Activated T-helper 17 cell treated with anti-CD3 and anti-CD28 coated beads, Interleukin-2, amount 50 U/mL, for 72 hours (primary cell): ENCODE results near the gene VPS72. TPM values are rescaled to one million over a fixed set of nuclear protein-coding genes. Genes with fewer than 3 reads are reported as not detected.
A peak's percentile ranks its signal among the peaks of the same experiment; 100 is the strongest.
"Not testable (repeated sequence)": the region's sequence is repeated elsewhere in the genome, so short reads cannot be mapped to it uniquely, and the experiment has no call there.

Experiments
- ATAC-seq: fragments of 150-1000 bp; cut with Tn5 transposase; replicated peaks from 2 replicates; pipeline ENCODE4 v1.10.0; 2021; ENCODE audit warnings: mild to moderate bottlenecking, moderate library complexity
- H3K27ac Mint-ChIP-seq: one replicate; pipeline ENCODE4 v1.8.0; 2022; ENCODE audit warnings: mixed read lengths
- H3K27me3 Mint-ChIP-seq: one replicate; pipeline ENCODE4 v1.8.0; 2022; ENCODE audit warnings: mixed read lengths
- H3K36me3 Mint-ChIP-seq: one replicate; pipeline ENCODE4 v1.8.0; 2022; ENCODE audit warnings: low read depth, mild to moderate bottlenecking, mixed read lengths
- H3K4me1 Mint-ChIP-seq: one replicate; pipeline ENCODE4 v1.8.0; 2022; ENCODE audit warnings: mixed read lengths
- H3K4me3 Mint-ChIP-seq: one replicate; pipeline ENCODE4 v1.8.0; 2022; ENCODE audit warnings: mild to moderate bottlenecking, mixed read lengths
- H3K9me3 Mint-ChIP-seq: one replicate; pipeline ENCODE4 v1.8.0; 2022; ENCODE audit warnings: mixed read lengths
- total RNA-seq, 2 donors: library from RNA; stranded (reverse); gene quantifications; one replicate each; pipeline ENCODE4 v1.2.3, GENCODE V29; 2022

Gene VPS72
- total RNA-seq, 2 donors from 2014 or later = 62.2 to 77.9 TPM

DNA sequence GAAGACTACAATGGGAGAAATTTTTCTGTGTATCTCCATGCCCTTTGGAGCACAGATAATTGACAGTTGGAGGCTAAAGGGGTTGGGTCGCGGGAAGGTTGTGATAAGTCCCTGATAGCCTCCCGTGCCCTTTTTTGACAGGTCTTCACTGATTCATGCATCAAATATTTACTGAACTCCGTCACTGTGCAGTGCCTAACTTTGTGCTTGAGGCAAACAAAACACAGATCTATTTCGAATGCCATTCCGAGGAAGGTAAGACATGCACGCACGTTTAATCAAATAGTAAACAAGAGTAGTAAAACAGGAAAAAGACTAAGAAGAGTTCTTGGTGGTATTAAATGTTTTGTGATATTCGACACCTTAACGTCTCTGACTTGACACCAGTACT is 7.9 kb upstream of the VPS72 start:
- H3K4me3 Mint-ChIP-seq = peak overlapping the region; percentile 100
- peaks cover 43% of the 10 kb centered on the region for H3K36me3 Mint-ChIP-seq
- H3K4me1 Mint-ChIP-seq = peaks cover 20% of the 10 kb centered on the region
- ATAC-seq = no peak
- peak overlapping the region; percentile 100 for H3K27ac Mint-ChIP-seq
- H3K9me3 Mint-ChIP-seq = no peaks in the 10 kb centered on the region
- no peaks in the 10 kb centered on the region for H3K27me3 Mint-ChIP-seq

DNA sequence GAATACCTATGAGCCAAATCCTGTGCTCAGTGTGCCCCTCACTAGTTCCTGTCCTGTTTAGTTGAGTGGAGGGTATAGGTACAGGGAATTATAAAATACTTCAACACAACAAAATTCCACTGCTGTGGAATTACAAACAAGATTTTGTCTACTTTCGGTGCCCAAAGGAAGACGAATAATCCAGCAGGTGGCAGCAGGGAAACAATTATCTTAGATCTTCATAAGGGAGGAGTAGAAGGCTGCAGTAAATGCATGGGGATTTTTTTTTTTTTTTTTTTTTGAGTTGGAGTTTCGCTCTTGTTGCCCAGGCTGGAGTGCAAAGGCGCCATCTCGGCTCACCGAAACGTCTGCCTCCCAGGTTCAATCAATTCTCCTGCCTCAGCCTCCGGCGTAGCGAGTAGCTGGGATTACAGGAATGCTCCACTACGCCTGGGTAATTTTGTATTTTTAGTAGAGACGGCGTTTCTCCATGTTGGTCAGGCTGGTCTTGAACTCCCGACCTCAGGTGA is 6.3 kb upstream of the VPS72 start:
- Mint-ChIP-seq H3K4me3 (peak overlapping the region; percentile 60), H3K27ac (peak overlapping the region; percentile 46), H3K9me3 (no peaks in the 10 kb centered on the region), H3K4me1 (peaks cover 20% of the 10 kb centered on the region), H3K36me3 (peaks cover 30% of the 10 kb centered on the region), H3K27me3 (no peaks in the 10 kb centered on the region)
- peak; percentile 34 for ATAC-seq

DNA sequence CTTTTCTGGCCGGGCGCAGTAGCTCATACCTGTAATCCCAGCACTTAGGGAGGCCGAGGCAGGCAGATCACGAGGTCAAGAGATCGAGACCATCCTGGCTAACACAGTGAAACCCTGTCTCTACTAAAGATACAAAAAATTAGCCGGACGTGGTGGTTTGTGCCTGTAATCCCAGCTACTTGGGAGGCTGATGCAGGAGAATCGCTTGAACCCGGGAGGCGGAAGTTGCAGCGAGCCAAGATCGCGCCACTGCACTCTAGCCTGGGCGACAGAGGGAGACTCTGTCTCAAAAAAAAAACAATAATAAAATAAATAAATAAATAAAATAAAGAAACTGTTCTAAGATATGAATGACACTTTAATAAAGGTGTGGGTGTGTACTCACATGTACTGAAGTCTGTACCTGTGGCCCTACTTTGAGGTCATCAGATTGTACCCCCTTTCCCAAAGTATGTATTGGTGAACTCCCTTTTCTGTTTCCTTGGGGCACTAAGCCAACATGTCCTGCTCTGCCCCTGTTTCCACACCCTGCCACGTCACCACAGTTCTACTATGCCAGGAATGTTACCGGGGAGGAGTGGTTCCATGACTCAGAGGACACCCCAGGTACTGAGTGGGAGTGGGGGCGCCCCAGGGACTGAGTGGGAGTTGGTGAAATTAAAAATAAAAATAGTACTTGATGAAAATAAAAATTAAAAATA is 5.0 kb upstream of the VPS72 start:
- Mint-ChIP-seq H3K36me3 (peaks cover 26% of the 10 kb centered on the region), H3K4me1 (peaks cover 16% of the 10 kb centered on the region)
- not testable (repeated sequence) for H3K4me3 Mint-ChIP-seq, H3K9me3 Mint-ChIP-seq, ATAC-seq, H3K27me3 Mint-ChIP-seq, H3K27ac Mint-ChIP-seq

DNA sequence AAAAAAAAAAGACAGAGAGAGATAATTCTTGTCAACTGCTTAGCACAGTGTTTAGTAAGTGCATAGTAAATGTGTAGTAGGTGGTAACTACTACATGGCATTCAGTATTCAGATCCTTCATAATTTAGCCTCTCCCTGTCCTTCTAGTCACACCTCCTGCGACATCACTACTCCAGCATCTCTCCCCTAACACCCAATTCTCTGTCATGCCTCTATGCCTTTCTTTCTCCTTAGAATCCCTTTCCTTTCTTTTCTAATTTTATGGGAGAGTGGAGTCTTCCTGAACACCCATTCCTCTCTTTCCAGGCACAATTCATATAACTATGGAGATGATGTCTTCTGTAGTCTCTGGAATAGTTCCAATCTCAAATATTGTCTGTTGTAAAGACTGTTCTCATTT is 3.9 kb upstream of the VPS72 start:
- Mint-ChIP-seq H3K27ac (no peak overlapping the region), H3K4me1 (peaks cover 12% of the 10 kb centered on the region), H3K4me3 (no peak overlapping the region), H3K9me3 (no peaks in the 10 kb centered on the region), H3K36me3 (peaks cover 21% of the 10 kb centered on the region), H3K27me3 (no peaks in the 10 kb centered on the region)
- ATAC-seq = no peak

DNA sequence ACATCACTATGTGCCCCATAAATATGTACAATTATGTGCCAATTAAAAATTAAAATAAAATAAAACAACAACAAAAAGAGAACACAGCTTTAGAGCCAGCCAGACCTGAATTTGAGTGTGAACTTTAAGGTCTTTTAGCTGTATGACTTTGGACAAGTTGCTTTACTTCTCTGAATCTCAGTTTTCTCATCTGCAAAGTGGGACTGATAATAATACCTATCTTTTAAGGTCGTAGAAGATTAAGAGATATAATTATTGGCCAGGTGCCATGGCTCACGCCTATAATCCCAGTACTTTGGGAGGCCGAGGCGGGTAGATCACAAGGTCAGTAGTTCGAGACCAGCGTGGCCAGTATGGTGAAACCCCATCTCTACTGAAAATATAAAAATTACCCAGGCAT is 3.3 kb upstream of the VPS72 start:
- H3K36me3 Mint-ChIP-seq = peaks cover 15% of the 10 kb centered on the region
- no peak for ATAC-seq
- H3K27ac Mint-ChIP-seq = no peak overlapping the region
- H3K4me1 Mint-ChIP-seq = peaks cover 17% of the 10 kb centered on the region
- no peak overlapping the region for H3K4me3 Mint-ChIP-seq
- no peaks in the 10 kb centered on the region for H3K9me3 Mint-ChIP-seq
- H3K27me3 Mint-ChIP-seq = no peaks in the 10 kb centered on the region

DNA sequence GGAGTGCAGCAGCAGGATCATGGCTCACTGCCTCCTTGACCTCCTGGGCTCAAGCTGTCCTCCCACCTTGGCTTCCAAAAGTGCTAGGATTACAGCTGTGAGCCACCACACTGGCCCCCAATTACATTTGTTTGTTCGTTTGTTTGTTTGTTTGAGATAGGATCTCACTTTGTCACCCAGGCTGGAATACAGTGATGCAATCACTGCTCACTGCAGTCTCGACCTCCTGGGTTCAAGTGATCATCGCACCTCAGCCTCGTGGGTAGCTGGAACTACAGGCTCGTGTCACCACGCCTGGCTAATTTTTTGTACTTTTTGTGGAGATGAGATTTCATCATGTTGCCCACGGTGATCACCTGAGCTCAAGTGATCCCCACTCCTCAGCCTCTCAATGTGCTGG is 2.0 kb upstream of the VPS72 start:
- no peak overlapping the region for H3K27ac Mint-ChIP-seq
- H3K4me1 Mint-ChIP-seq = peaks cover 13% of the 10 kb centered on the region
- no peaks in the 10 kb centered on the region for H3K9me3 Mint-ChIP-seq
- H3K4me3 Mint-ChIP-seq = no peak overlapping the region
- no peak for ATAC-seq
- H3K27me3 Mint-ChIP-seq = no peaks in the 10 kb centered on the region
- H3K36me3 Mint-ChIP-seq = peaks cover 8% of the 10 kb centered on the region

DNA sequence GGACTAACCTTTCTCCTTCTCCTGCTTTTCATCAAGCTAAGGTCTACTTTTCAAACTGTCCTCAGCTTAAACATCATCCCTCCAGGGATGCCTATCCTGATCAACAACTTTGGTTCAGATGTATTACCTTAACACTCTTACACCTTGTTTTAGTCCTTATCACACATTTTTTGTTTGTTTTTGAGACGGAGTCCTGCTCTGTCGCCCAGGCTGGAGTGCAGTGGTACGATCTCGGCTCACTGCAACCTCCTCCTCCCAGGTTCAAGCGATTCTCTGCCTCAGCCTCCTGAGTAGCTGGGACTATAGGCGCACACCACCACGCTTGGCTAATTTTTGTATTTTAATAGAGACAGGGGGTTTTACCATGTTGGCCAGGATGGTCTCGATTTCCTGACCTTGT is 1.3 kb downstream of the VPS72 start:
- H3K4me1 Mint-ChIP-seq = peaks cover 12% of the 10 kb centered on the region
- ATAC-seq, H3K27me3 Mint-ChIP-seq, H3K9me3 Mint-ChIP-seq: not testable (repeated sequence)
- H3K27ac Mint-ChIP-seq = peak overlapping the region; percentile 100
- peak overlapping the region; percentile 100 for H3K4me3 Mint-ChIP-seq
- H3K36me3 Mint-ChIP-seq = peaks cover 36% of the 10 kb centered on the region

DNA sequence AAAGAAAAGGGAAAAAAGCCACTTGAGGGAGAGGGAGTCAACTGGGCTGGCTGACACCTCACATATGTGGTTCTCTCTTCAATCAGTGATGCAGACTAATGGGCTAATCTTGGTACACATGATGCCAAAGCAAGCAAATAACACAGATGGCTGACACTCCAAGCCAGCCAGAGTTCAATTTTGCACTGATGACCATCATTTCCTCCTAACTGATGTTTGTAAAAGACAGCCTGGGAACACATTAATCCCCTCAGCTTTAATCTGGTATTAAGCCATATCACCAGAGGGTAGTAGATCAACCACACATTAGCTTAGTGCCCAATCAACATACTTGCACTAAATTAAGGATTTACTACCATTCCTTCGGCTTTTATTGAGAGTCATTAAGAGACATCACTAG is 2.8 kb downstream of the VPS72 start:
- peaks cover 50% of the 10 kb centered on the region for H3K36me3 Mint-ChIP-seq
- no peak overlapping the region for H3K4me3 Mint-ChIP-seq
- H3K9me3 Mint-ChIP-seq = no peaks in the 10 kb centered on the region
- H3K4me1 Mint-ChIP-seq = peaks cover 12% of the 10 kb centered on the region
- H3K27me3 Mint-ChIP-seq = no peaks in the 10 kb centered on the region
- H3K27ac Mint-ChIP-seq = peak overlapping the region; percentile 53
- ATAC-seq = no peak

DNA sequence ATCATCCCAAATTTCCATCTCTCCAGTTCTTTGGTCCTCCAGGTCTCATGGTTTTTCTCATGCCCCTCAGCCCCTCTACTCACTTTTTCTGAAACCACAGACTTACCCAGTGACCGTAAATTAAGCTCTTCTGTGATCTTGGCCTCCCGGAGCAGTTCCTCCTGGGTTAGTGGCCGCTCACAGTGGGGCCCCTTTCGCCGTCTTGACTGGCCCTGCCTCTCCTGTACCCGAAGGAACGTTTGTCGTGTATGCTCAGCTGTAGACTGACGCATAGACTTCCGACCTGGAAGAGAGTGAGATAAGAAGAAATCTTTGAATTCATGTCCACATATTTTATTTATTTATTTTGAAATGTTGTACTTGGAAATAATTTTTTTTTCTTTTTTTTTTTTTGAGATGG is 5.8 kb downstream of the VPS72 start:
- Mint-ChIP-seq H3K27me3 (no peaks in the 10 kb centered on the region), H3K36me3 (peaks cover 72% of the 10 kb centered on the region), H3K4me1 (peaks cover 18% of the 10 kb centered on the region), H3K27ac (no peak overlapping the region), H3K9me3 (no peaks in the 10 kb centered on the region), H3K4me3 (no peak overlapping the region)
- no peak for ATAC-seq

DNA sequence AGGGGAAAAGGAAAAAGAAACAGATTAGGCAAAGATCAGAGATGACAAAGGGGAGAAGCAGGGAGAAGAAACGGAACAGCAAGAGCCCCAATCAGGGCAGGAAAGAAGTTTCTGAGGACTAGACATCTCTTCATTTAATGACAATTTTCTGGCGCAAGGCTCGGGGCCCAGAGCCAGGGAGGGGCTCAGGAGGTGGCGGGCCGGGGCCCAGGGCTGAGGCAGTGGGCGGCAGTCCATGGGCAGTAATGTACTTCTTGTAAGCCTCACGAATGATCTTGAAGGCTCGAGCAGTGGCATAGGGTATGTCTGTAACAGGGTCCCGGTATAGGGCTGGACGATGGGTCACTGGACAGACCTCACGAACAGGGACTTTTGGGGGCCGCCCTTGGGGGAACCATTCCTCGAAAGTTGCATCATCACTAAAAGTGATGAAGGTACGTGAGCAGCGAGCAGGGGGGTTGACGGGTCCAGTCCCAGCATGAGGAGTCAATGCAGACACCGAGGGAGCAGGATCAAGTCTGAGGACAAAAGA is 13.4 kb downstream of the VPS72 start:
- Mint-ChIP-seq H3K27ac (peak overlapping the region; percentile 60), H3K36me3 (peaks cover 93% of the 10 kb centered on the region), H3K4me3 (no peak overlapping the region), H3K27me3 (no peaks in the 10 kb centered on the region), H3K4me1 (peaks cover 6% of the 10 kb centered on the region), H3K9me3 (no peaks in the 10 kb centered on the region)
- ATAC-seq = no peak

DNA sequence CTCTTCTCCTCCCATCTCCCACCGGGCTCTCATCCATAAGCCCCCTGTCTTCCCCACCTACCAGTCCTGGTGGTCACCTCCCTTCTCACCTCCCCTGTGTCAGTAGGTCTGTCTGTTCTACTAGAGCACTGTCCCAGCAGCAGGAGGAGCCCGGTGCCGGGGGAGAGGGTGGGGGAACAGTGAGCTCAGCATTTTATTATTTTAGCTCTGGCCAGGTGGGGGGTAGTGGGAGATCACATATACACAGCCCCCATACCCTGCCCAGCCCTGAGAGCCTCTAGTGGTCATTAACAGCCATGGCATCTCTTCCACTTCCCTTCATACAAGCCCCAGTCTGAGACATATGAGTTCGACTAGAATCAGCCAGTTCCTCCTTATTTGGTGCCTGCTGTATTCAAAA is 14.1 kb downstream of the VPS72 start, which contains the start of gene TMOD4:
Gene TMOD4 (minus strand): TSS at position 119 of the 400 bp plus-strand sequence. CDS start 1,106 bp downstream, outside the sequence.
- H3K36me3 Mint-ChIP-seq = peaks cover 91% of the 10 kb centered on the region
- ATAC-seq = peak; percentile 52
- H3K27me3 Mint-ChIP-seq = no peaks in the 10 kb centered on the region
- H3K4me3 Mint-ChIP-seq = no peak within 1 kb of the TSS
- H3K4me1 Mint-ChIP-seq = peaks cover 5% of the 10 kb centered on the region
- H3K9me3 Mint-ChIP-seq = no peaks in the 10 kb centered on the region
- H3K27ac Mint-ChIP-seq = peak within 1 kb of the TSS; percentile 60

DNA sequence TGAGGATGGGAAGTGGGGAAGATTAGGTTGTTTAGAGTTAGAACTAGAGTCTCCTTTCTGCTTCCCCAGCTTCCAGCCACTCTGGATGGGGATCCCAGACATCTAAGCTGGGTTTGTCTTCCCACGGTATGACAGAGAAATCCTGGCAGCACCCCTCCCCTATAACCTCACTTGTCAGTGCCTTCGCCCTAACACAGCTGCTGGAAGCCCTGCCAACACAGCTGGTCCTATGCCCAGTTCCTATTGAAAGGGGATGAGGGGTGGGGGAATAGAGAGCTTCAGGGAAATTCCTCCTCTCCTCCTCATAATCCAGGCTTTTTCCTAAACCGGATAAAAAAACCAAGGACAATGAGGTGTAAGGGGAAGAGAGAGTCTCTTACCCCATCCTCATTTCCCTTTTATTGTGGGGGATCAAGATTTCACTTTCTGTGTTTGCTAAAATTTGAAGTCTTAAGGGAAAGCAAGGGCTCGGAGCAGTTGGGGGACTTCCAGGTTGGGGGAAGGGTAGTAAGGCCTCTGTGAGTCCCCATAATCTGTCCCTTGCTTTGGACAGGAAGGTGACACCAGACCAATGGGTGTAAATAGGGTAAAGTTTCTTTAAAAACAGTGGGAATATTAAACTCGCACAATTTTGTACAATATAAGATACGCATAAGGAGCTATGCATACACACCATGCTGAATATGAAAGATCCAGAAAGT is 14.8 kb downstream of the VPS72 start:
- Mint-ChIP-seq H3K4me3 (no peak overlapping the region), H3K27ac (peak overlapping the region; percentile 60), H3K4me1 (no peaks in the 10 kb centered on the region), H3K27me3 (no peaks in the 10 kb centered on the region), H3K9me3 (no peaks in the 10 kb centered on the region), H3K36me3 (peaks cover 91% of the 10 kb centered on the region)
- ATAC-seq = no peak

DNA sequence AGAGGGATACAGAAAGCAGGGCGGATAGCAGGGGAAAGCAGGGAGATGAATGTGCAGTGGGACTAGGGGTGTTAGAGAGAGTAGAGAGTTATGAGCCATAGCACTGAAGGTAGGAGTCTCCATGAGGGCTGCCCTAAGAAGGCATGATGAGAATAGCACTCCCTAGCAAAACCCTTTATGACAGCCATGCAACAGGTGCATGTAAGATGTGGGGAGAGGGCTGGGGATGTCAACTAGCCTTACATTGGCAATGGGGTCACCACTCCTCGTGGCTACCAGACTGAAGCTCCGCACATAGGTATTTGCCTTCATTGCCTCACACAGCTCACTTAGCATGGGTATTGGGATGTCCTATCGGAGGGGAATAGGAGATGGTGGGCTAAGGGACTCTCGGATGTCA is 18.8 kb downstream of the VPS72 start:
- H3K27ac Mint-ChIP-seq = peak overlapping the region; percentile 4
- H3K9me3 Mint-ChIP-seq = no peaks in the 10 kb centered on the region
- peaks cover 91% of the 10 kb centered on the region for H3K36me3 Mint-ChIP-seq

DNA sequence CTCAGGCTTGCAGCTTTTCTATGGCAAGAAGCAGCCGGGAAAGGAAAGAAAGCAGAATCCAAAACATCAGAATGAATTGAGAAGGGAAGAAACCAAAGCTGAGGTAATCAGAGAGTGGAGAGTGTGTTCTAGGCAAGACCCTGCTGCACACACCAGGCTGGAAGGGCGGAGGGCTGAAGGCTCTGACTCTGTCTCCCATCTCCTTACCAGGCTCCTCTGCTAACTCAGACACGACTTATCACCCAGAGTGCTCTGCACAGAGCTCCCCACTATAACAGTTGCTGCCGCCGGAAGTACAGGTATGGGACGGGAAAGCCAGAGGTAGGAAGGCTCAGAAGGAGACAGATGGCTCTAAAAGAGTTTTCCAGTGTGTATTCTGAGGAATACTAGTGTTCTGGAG is 22.9 kb downstream of the VPS72 start:
- no peaks in the 10 kb centered on the region for H3K27me3 Mint-ChIP-seq
- H3K36me3 Mint-ChIP-seq = peaks cover 86% of the 10 kb centered on the region
- no peak for ATAC-seq
- H3K9me3 Mint-ChIP-seq = no peaks in the 10 kb centered on the region
- peak overlapping the region; percentile 99 for H3K27ac Mint-ChIP-seq
- H3K4me1 Mint-ChIP-seq = peaks cover 19% of the 10 kb centered on the region
- H3K4me3 Mint-ChIP-seq = peak overlapping the region; percentile 99

More for the DNA sequence above, 18.8 kb downstream of the VPS72 start:
- Mint-ChIP-seq H3K27me3 (no peaks in the 10 kb centered on the region), H3K4me3 (no peak overlapping the region), H3K4me1 (peaks cover 4% of the 10 kb centered on the region)
- ATAC-seq = no peak

DNA sequence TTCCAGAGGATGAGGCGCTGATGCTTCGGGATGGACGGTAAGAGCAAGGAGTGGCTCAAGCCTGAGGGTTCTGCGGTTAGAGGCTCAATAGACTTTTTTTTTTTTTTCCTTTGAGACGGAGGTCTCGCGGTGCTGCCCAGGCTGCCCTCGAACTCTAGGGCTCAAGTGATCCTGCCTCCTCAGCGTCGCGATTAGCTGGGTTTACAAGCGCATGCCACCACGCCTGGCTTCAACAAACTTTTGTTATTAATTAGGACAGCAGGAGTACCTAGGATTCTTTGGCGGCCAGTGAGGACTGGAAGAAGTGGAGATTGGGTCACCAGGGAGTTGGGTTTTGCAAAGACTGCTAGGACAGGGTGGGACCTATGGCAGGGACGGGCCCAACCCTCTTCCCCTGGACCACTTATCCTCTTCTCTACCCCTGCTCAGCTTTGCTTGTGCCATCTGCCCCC is 23.5 kb downstream of the VPS72 start:
- Mint-ChIP-seq H3K27me3 (no peaks in the 10 kb centered on the region), H3K9me3 (no peaks in the 10 kb centered on the region), H3K27ac (peak overlapping the region; percentile 99), H3K4me3 (peak overlapping the region; percentile 99), H3K36me3 (peaks cover 87% of the 10 kb centered on the region), H3K4me1 (peaks cover 24% of the 10 kb centered on the region)
- ATAC-seq = peak; percentile 5
